GM12878 (cell line): ENCODE measurements around the gene TRAPPC3L. TPM values are rescaled to one million over a fixed set of nuclear protein-coding genes. Genes with fewer than 3 reads are reported as not detected.

Source experiments
- ATAC-seq: fragments of 200-7000 bp; cut with Tn5 transposase; 3 replicates; pipeline ENCODE4 v1.9.1; 2020; ENCODE audit warnings: mild to moderate bottlenecking, moderate library complexity
- BruUV-seq: library from RNA; stranded (reverse); fragments of 400-500 nt; replicated peaks from 2 replicates; lab custom pipeline; 2021; lab: Mats Ljungman, UMichigan
- CTCF ChIA-PET: fragments of 300-600 bp; sonication (Branson Sonifier 250); formaldehyde crosslinking; extraction: SDS; loops from one replicate; lab custom pipeline; 2021; ENCODE audit warnings: inconsistent platforms; lab: Yijun Ruan, JAX
- POLR2A ChIA-PET: fragments of 350-600 bp; formaldehyde crosslinking; extraction: SDS; loops from one replicate; lab custom pipeline; 2021; ENCODE audit warnings: inconsistent platforms; lab: Charles Lee
- RAD21 ChIA-PET: fragments of 300-600 bp; sonication (Branson Sonifier 250); formaldehyde crosslinking; loops from one replicate; lab custom pipeline; 2023; ENCODE audit warnings: antibody characterized with exemption; ENCODE audit not compliant: unreplicated experiment; lab: Charles Lee
- SMC1A ChIA-PET: fragments of 300-600 bp; sonication (Branson Sonifier 250); formaldehyde crosslinking; loops from one replicate; lab custom pipeline; 2023; ENCODE audit not compliant: unreplicated experiment, uncharacterized antibody; lab: Charles Lee
- DNase-seq: peaks from one replicate; pipeline ENCODE4 v3.0.0-alpha.2; 2011; ENCODE audit warnings: low read depth, low spot score
- FAIRE-seq: peaks from 3 replicates; lab custom pipeline; 2011; peaks lifted over from hg19 to GRCh38; lab: Jason Lieb, UNC
- H2AFZ ChIP-seq: 2 replicates; pipeline ENCODE4 v1.6.0; 2011; ENCODE audit warnings: low read depth, low read length, control low read depth; ENCODE audit not compliant: control insufficient read depth
- H3K27ac ChIP-seq: 2 replicates; pipeline ENCODE4 v1.5.1; 2011; ENCODE audit warnings: control low read depth; ENCODE audit not compliant: control insufficient read depth, insufficient read depth
- H3K27me3 ChIP-seq, 2 experiments: replicated peaks in 1 of 2; 2 replicates each; pipeline versions ENCODE4 v1.6.0 to v1.6.1; 2011; ENCODE audit warnings: low read length in 1 of 2; ENCODE audit not compliant: control insufficient read depth in 2 of 2, insufficient read depth in 2 of 2
- H3K36me3 ChIP-seq, 2 experiments: 2 replicates each; pipeline ENCODE4 v1.5.1; 2011; ENCODE audit warnings: low read length in 1 of 2; ENCODE audit not compliant: control insufficient read depth in 2 of 2, insufficient read depth in 2 of 2
- H3K4me1 ChIP-seq: 2 replicates; pipeline ENCODE4 v1.6.1; 2011; ENCODE audit warnings: mild to moderate bottlenecking, low read length, moderate library complexity, mixed read lengths; ENCODE audit not compliant: control insufficient read depth, insufficient read depth
- H3K4me2 ChIP-seq: 2 replicates; pipeline ENCODE4 v1.6.0; 2011; ENCODE audit warnings: control low read depth; ENCODE audit not compliant: control insufficient read depth, insufficient read depth
- H3K4me3 ChIP-seq: fragments of 200-600 bp; sonication (generic); 2 replicates; pipeline ENCODE4 v1.5.1; 2016
- H3K79me2 ChIP-seq: 2 replicates; pipeline ENCODE4 v1.6.0; 2011; ENCODE audit warnings: low read length; ENCODE audit not compliant: control insufficient read depth, insufficient read depth
- H3K9ac ChIP-seq: 2 replicates; pipeline ENCODE4 v1.8.0; 2011; ENCODE audit warnings: low read length, control low read depth, mixed read lengths; ENCODE audit not compliant: control insufficient read depth, insufficient read depth
- H3K9me3 ChIP-seq: replicated peaks from 3 replicates; pipeline ENCODE4 v1.5.1; 2011; ENCODE audit warnings: mild to moderate bottlenecking, low read length; ENCODE audit not compliant: control insufficient read depth, insufficient read depth
- H4K20me1 ChIP-seq: 2 replicates; pipeline ENCODE4 v1.6.0; 2011; ENCODE audit not compliant: control insufficient read depth, insufficient read depth
- KAT2A ChIP-seq: conservative IDR thresholded peaks from 2 replicates; pipeline ENCODE4 v1.6.1; 2011; ENCODE audit warnings: low read depth, low read length; ENCODE audit not compliant: control insufficient read depth
- RB1 ChIP-seq: fragments of 450-650 bp; formaldehyde crosslinking; IDR thresholded peaks from 2 replicates; pipeline ENCODE4 v1.6.1; 2017; ENCODE audit warnings: mild to moderate bottlenecking, borderline replicate concordance
- SRF ChIP-seq, 2 experiments: IDR thresholded peaks; 2 replicates each; pipeline ENCODE4 v1.6.1; 2011; ENCODE audit warnings: low read depth in 2 of 2, low read length in 2 of 2, mild to moderate bottlenecking in 1 of 2, moderate library complexity in 1 of 2
- TCF7 ChIP-seq: IDR thresholded peaks from 2 replicates; pipeline ENCODE4 v1.6.1; 2014; ENCODE audit warnings: antibody characterized with exemption, borderline replicate concordance
- in situ Hi-C: fragments of 300-500 bp; cut with MboI; formaldehyde crosslinking; loops from 9 replicates; pipeline ENCODE4 v1.14.3; 2018; ENCODE audit warnings: mixed read lengths
- intact Hi-C: fragments of 100-400 bp; cut with micrococcal nuclease; formaldehyde crosslinking; loops from one replicate; pipeline ENCODE4 v1.14.2; 2022; ENCODE audit not compliant: unreplicated experiment
- polyA plus RNA-seq, 11 experiments: library from polyadenylated mRNA; depleted of rRNA in 4 of 11; unstranded in 6 of 11; stranded (reverse) in 5 of 11; fragments of >200 nt; fragmentation: Nextera tagmentation in 4 of 11; fragmentation: Illumina TruSeq in 1 of 11; extraction: Ambion mirVana in 4 of 11; extraction: Trizol in 1 of 11; gene quantifications; 1 replicate in 1 of 11; 2 replicates in 10 of 11; pipeline versions ENCODE4 v1.2.1 to v1.2.3, GENCODE V29; 2011 to 2016; ENCODE audit warnings: inconsistent platforms in 2 of 11, missing spikeins in 2 of 11, low read depth in 1 of 11
- total RNA-seq, 4 experiments: library from RNA; depleted of rRNA in 3 of 4; stranded (reverse); fragments of >200 nt in 3 of 4; fragmentation: Illumina TruSeq in 1 of 4; extraction: Trizol in 1 of 4; gene quantifications; 2 replicates each; pipeline versions ENCODE4 v1.2.1 to v1.2.3, GENCODE V29; 2013 to 2021
- TF ChIP-seq, protein P1 (sequence below): fragments of 150-350 bp; IDR thresholded peaks from 2 replicates; pipeline ENCODE4 v1.6.1; 2016; ENCODE audit warnings: low read depth, low read length
- TF ChIP-seq, protein P2 (sequence below): IDR thresholded peaks from 2 replicates; pipeline ENCODE4 v1.6.1; 2011; ENCODE audit warnings: mild to moderate bottlenecking, low read depth, low read length, moderate library complexity; ENCODE audit not compliant: insufficient replicate concordance

TRAPPC3L gene
- total and polyA plus RNA-seq, 10 of the 15 experiments (the other 5 are each of a cell fraction or from before 2014, with no cell fraction given): not detected

DNA sequence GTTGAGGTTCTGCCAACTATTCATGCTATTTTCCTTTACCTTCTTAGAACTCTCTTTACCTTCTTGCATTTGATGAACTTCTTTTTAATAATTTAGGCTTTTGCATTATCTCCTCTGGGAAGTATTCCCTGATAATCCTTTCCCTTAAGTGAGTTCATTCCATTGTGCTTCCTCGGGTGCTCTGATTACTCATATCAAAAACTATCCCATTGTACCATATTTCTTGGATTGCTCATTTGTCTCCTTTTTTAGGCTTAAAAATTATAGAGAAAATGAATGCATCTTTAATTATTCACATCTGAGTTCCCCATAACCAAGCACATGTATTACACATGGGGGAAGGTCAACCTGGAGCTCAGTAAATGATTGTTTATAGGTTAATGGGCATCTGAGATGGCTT is 10.6 kb upstream of the TRAPPC3L start (continued):
- TF ChIP-seq, protein P1, sequence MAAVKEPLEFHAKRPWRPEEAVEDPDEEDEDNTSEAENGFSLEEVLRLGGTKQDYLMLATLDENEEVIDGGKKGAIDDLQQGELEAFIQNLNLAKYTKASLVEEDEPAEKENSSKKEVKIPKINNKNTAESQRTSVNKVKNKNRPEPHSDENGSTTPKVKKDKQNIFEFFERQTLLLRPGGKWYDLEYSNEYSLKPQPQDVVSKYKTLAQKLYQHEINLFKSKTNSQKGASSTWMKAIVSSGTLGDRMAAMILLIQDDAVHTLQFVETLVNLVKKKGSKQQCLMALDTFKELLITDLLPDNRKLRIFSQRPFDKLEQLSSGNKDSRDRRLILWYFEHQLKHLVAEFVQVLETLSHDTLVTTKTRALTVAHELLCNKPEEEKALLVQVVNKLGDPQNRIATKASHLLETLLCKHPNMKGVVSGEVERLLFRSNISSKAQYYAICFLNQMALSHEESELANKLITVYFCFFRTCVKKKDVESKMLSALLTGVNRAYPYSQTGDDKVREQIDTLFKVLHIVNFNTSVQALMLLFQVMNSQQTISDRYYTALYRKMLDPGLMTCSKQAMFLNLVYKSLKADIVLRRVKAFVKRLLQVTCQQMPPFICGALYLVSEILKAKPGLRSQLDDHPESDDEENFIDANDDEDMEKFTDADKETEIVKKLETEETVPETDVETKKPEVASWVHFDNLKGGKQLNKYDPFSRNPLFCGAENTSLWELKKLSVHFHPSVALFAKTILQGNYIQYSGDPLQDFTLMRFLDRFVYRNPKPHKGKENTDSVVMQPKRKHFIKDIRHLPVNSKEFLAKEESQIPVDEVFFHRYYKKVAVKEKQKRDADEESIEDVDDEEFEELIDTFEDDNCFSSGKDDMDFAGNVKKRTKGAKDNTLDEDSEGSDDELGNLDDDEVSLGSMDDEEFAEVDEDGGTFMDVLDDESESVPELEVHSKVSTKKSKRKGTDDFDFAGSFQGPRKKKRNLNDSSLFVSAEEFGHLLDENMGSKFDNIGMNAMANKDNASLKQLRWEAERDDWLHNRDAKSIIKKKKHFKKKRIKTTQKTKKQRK: no peak
- no peak for TF ChIP-seq RB1
- no peak for TF ChIP-seq TCF7
- TF ChIP-seq, protein P2, sequence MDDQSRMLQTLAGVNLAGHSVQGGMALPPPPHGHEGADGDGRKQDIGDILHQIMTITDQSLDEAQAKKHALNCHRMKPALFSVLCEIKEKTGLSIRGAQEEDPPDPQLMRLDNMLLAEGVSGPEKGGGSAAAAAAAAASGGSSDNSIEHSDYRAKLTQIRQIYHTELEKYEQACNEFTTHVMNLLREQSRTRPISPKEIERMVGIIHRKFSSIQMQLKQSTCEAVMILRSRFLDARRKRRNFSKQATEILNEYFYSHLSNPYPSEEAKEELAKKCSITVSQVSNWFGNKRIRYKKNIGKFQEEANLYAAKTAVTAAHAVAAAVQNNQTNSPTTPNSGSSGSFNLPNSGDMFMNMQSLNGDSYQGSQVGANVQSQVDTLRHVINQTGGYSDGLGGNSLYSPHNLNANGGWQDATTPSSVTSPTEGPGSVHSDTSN: no peak
- TF ChIP-seq SRF (IDR thresholded peaks at IDR 0.05; ENCODE audit: low read depth in 2 of 2, low read length in 2 of 2): no peak

DNA sequence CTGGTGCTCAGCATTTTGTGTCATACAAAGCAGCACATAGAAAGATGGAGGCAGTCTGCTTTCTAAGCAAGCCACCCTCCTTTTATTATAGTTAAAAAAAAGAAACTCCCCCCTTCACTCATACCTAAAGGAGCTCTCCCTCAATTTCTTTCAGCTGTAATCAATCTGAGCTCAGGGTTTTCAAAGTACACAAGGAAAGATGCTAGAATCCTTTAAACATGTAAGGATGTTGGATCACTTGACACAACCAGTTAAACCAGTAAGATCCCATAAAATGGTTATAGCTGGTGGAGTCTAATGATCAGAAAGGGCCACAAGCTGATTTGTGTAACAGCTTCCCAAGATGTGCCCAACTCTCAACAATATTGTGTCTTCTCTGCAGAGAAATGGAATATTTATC is 8.0 kb upstream of the TRAPPC3L start, which contains the start of gene CALHM4:
CALHM4 (plus strand) TSS at position 301 of the 400 bp plus-strand sequence; CDS start at position 344, 43 bp downstream.
- in situ Hi-C loops: no loop called here
- Histone ChIP-seq H3K9ac (no peak within 1 kb of the TSS), H3K4me1 (no peaks in the 10 kb centered on the region), H3K4me3 (no peak within 1 kb of the TSS), H3K27me3 (no peaks in the 10 kb centered on the region), H3K9me3 (no peaks in the 10 kb centered on the region), H2AFZ (no peak within 1 kb of the TSS), H3K36me3 (no peaks in the 10 kb centered on the region), H3K27ac (no peak within 1 kb of the TSS), H3K79me2 (no peaks in the 10 kb centered on the region), H3K4me2 (no peak within 1 kb of the TSS), H4K20me1 (no peaks in the 10 kb centered on the region)
- ChIA-PET POLR2A (no interaction called here), RAD21 (interaction anchor here (0.8 kb wide), 1 partner anchor 41 kb away, joined by 3 read pairs; no protein-coding TSS in a partner anchor), CTCF (interaction anchor here (0.7 to 3.0 kb wide), 6 partner anchors 9 to 286 kb away, joined by 3 to 14 read pairs (median 6); no protein-coding TSS in a partner anchor), SMC1A (interaction anchor here (1.1 to 2.6 kb wide), 3 partner anchors 10 to 107 kb away, joined by 3 to 8 read pairs (median 8); no protein-coding TSS in a partner anchor)
- DNase-seq (no peak), FAIRE-seq (no peak), ATAC-seq (no peak)
- no TSS peak for BruUV-seq
- intact Hi-C loops: no loop called here
- no peak for TF ChIP-seq KAT2A
